Trophoblast cell (in vitro differentiated cells and primary cell): ENCODE results near the gene AVPR1B.

Source experiments
- DNase-seq, 2 donors: peaks; one replicate each; pipeline ENCODE4 v3.0.0-alpha.2; 2016
- H2AFZ ChIP-seq: 2 replicates; pipeline ENCODE4 v1.6.1; 2013; ENCODE audit warnings: low read length, moderate library complexity, mild to moderate bottlenecking; ENCODE audit not compliant: insufficient read depth, poor library complexity
- H2AK5ac ChIP-seq: 2 replicates; pipeline ENCODE4 v1.6.1; 2013; ENCODE audit warnings: mild to moderate bottlenecking, low read length
- H2BK120ac ChIP-seq: 2 replicates; pipeline ENCODE4 v1.6.1; 2013; ENCODE audit warnings: low read length, mild to moderate bottlenecking, moderate library complexity; ENCODE audit not compliant: insufficient read depth, poor library complexity
- H2BK12ac ChIP-seq: 2 replicates; pipeline ENCODE4 v1.6.1; 2013; ENCODE audit warnings: mild to moderate bottlenecking, low read length, moderate library complexity
- H2BK5ac ChIP-seq: 2 replicates; pipeline ENCODE4 v1.6.1; 2013; ENCODE audit warnings: low read length, low read depth, moderate library complexity, mild to moderate bottlenecking; ENCODE audit not compliant: poor library complexity
- H3K14ac ChIP-seq: 2 replicates; pipeline ENCODE4 v1.6.1; 2013; ENCODE audit warnings: mild to moderate bottlenecking, low read length
- H3K18ac ChIP-seq: 2 replicates; pipeline ENCODE4 v1.6.1; 2013; ENCODE audit warnings: mild to moderate bottlenecking, low read length
- H3K23ac ChIP-seq: 2 replicates; pipeline ENCODE4 v1.6.1; 2013; ENCODE audit warnings: low read length
- H3K27ac ChIP-seq: 2 replicates; pipeline ENCODE4 v1.5.1; 2013; ENCODE audit warnings: low read depth, mild to moderate bottlenecking, inconsistent platforms, low read length, moderate library complexity
- H3K27me3 ChIP-seq: 2 replicates; pipeline ENCODE4 v1.6.1; 2013; ENCODE audit warnings: inconsistent platforms, mild to moderate bottlenecking, low read length, moderate library complexity; ENCODE audit not compliant: insufficient read depth
- H3K36me3 ChIP-seq, 2 experiments: 1 replicate in 1 of 2; 2 replicates in 1 of 2; pipeline ENCODE4 v1.6.1; 2013; ENCODE audit warnings: low read length in 2 of 2, mild to moderate bottlenecking in 2 of 2, moderate library complexity in 1 of 2; ENCODE audit not compliant: insufficient read depth in 2 of 2, control insufficient read depth in 1 of 2
- H3K4ac ChIP-seq: 2 replicates; pipeline ENCODE4 v1.6.1; 2013; ENCODE audit warnings: low read depth, mild to moderate bottlenecking, low read length, moderate library complexity
- H3K4me1 ChIP-seq, 2 experiments: 1 replicate in 1 of 2; 2 replicates in 1 of 2; pipeline ENCODE4 v1.6.1; 2013; ENCODE audit warnings: low read length in 2 of 2, mild to moderate bottlenecking in 2 of 2, moderate library complexity in 1 of 2; ENCODE audit not compliant: insufficient read depth in 2 of 2, control insufficient read depth in 1 of 2
- H3K4me2 ChIP-seq: 2 replicates; pipeline ENCODE4 v1.6.1; 2013; ENCODE audit warnings: inconsistent platforms, mild to moderate bottlenecking, low read length, moderate library complexity
- H3K4me3 ChIP-seq: 2 replicates; pipeline ENCODE4 v1.5.1; 2013; ENCODE audit warnings: mild to moderate bottlenecking, low read depth, low read length, inconsistent platforms
- H3K79me1 ChIP-seq: one replicate; pipeline ENCODE4 v1.6.1; 2013; ENCODE audit warnings: low read length
- H3K79me2 ChIP-seq: 2 replicates; pipeline ENCODE4 v1.6.1; 2013; ENCODE audit warnings: low read length, mild to moderate bottlenecking; ENCODE audit not compliant: control insufficient read depth, insufficient read depth, poor library complexity
- H3K9ac ChIP-seq: 2 replicates; pipeline ENCODE4 v1.6.1; 2013; ENCODE audit warnings: mild to moderate bottlenecking, low read length
- H3K9me3 ChIP-seq: 2 replicates; pipeline ENCODE4 v1.6.1; 2013; ENCODE audit warnings: low read depth, mild to moderate bottlenecking, control low read depth, inconsistent platforms, low read length; ENCODE audit not compliant: insufficient read depth
- H4K12ac ChIP-seq: 2 replicates; pipeline ENCODE4 v1.6.1; 2013; ENCODE audit warnings: low read depth, mild to moderate bottlenecking, low read length, moderate library complexity
- H4K8ac ChIP-seq: 2 replicates; pipeline ENCODE4 v1.6.1; 2013; ENCODE audit warnings: low read depth, mild to moderate bottlenecking, low read length, moderate library complexity
- H4K91ac ChIP-seq: one replicate; pipeline ENCODE4 v1.6.1; 2013; ENCODE audit warnings: low read depth, mild to moderate bottlenecking, low read length, moderate library complexity
- WGBS: extraction: QIAGEN DNeasy Blood & Tissue Kit; methylation state at CpG from one replicate; pipeline ENCODE4 v1.1.7; 2013; ENCODE audit warnings: missing lambda C conversion rate; ENCODE audit not compliant: insufficient read length, insufficient coverage; ENCODE audit errors: extremely low coverage; 5-methylcytosine and 5-hydroxymethylcytosine counted together

AVPR1B gene

DNA sequence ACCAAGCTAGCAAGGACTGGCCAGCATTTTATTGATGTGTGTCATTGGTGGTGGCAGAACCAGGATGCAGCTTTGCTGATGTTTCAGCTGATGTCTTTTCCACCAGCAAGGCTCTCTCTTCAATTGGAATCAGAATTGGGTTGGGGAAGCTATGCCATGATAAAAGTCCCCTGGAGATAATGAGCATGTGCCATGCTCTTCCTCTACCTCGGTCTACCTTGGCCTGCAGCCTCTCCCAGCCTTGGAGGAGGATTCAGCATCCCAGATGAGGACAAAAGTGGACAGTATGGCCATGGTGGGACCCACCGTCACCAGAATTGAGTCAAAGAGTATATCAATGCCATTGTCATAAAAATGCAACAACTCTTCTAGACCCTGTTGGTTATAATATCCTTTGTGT lies 8.6 kb downstream of the AVPR1B start:
- Histone ChIP-seq H3K14ac (no peak overlapping the region), H2BK120ac (no peak overlapping the region), H3K79me2 (no peaks in the 10 kb centered on the region), H2BK12ac (no peak overlapping the region), H2AFZ (no peak overlapping the region), H3K79me1 (no peaks in the 10 kb centered on the region), H3K4me1 (peaks cover 4 to 10% of the 10 kb centered on the region in 2 experiments), H3K9me3 (no peaks in the 10 kb centered on the region), H3K36me3 (no peaks in the 10 kb centered on the region), H3K4ac (no peak overlapping the region), H3K4me2 (no peak overlapping the region), H2BK5ac (no peak overlapping the region), H2AK5ac (no peak overlapping the region), H3K18ac (no peak overlapping the region), H4K8ac (no peak overlapping the region), H3K4me3 (no peak overlapping the region), H3K27ac (no peak overlapping the region), H3K23ac (no peak overlapping the region), H3K9ac (no peak overlapping the region), H4K91ac (no peak overlapping the region), H3K27me3 (no peaks in the 10 kb centered on the region), H4K12ac (no peak overlapping the region)
- no CpG with 5 or more reads among the region's 2 CpGs for WGBS
- DNase-seq: no peak

DNA sequence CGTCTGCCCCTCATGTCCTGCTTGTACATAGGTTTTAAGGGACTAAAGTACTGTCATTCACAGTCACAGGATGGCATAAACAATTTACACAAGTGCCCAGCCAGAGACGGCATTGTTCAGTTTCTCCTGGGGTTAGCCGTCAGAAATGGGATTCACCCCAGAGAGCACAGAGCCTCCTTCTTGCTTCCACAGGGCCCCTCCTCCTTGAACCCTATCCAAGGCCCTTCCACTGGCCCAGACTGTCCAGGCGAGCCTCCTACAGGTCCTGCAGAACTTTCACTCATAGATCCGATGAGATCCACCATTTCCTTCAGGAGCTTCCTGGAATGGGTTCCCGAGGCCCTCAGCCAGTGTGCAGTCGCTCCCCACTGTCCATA lies 10.0 kb downstream of the AVPR1B start:
- Histone ChIP-seq H2AFZ (no peak overlapping the region), H3K14ac (no peak overlapping the region), H3K4me1 (peaks cover 4 to 10% of the 10 kb centered on the region in 2 experiments), H3K23ac (no peak overlapping the region), H3K79me1 (no peaks in the 10 kb centered on the region), H3K9ac (no peak overlapping the region), H2BK120ac (no peak overlapping the region), H4K8ac (no peak overlapping the region), H2BK12ac (no peak overlapping the region), H3K79me2 (no peaks in the 10 kb centered on the region), H4K91ac (no peak overlapping the region), H3K4ac (no peak overlapping the region), H3K9me3 (no peaks in the 10 kb centered on the region), H4K12ac (no peak overlapping the region), H3K18ac (no peak overlapping the region), H3K27ac (no peak overlapping the region), H3K4me2 (no peak overlapping the region), H3K27me3 (no peaks in the 10 kb centered on the region), H3K36me3 (no peaks in the 10 kb centered on the region), H2AK5ac (no peak overlapping the region), H3K4me3 (no peak overlapping the region), H2BK5ac (no peak overlapping the region)
- DNase-seq: no peak
- no CpG with 5 or more reads among the region's 7 CpGs for WGBS

DNA sequence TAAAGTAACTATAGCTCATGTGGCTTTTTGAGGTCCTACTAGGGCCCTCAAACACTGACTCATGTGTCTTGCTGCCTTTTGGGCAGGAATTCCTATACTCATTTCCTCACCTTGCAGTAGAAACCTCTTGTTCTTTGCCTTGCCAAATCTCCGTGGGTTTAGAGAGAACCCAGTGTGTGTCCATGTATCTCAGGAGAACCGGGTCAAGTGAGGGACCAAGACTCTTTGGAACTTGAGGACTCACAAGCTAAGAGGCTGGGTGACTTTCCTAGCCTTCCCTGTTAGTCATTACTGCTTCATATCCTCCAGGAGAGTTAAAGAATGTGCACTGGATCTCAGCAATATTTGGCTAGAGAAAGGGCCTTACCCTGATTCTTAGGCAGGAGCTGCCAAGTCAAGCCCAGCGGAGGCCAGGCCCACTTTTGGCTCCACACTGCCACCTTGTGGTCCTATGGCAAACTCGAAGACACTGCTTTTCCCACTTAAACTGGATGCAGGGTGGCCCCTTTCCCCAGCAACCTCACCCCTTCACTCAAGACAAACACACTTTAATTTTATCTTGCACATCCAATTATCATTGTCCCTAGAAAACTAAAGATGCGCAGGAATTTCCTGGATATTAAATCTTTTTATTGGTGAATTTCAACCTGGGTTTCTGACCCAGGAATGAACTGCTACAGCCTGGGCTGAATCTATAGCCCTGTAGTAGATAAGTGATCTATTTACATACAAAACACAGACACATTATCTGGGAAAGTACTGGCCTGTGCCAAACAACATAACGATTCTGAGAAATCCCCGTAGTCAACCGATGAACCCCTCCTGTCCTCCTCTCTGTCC lies 10.6 kb downstream of the AVPR1B start:
- H3K9me3 ChIP-seq: no peaks in the 10 kb centered on the region
- no peak overlapping the region for H3K4ac ChIP-seq
- H3K14ac ChIP-seq: no peak overlapping the region
- H2BK12ac ChIP-seq: peak overlapping the region; percentile 42
- no peak overlapping the region for H3K23ac ChIP-seq
- H3K4me1 ChIP-seq: peaks cover 4 to 10% of the 10 kb centered on the region in 2 experiments
- H3K27ac ChIP-seq: no peak overlapping the region
- no peaks in the 10 kb centered on the region for H3K79me2 ChIP-seq
- no peaks in the 10 kb centered on the region for H3K79me1 ChIP-seq
- no peak overlapping the region for H2AFZ ChIP-seq
- H3K36me3 ChIP-seq: no peaks in the 10 kb centered on the region
- peak overlapping the region; percentile 75 for H2BK120ac ChIP-seq
- peak overlapping the region; percentile 16 for H2BK5ac ChIP-seq
- peak overlapping the region; percentile 18 for H2AK5ac ChIP-seq
- H3K27me3 ChIP-seq: no peaks in the 10 kb centered on the region
- no CpG with 5 or more reads among the region's 8 CpGs for WGBS
- no peak overlapping the region for H3K18ac ChIP-seq
- no peak overlapping the region for H3K9ac ChIP-seq
- no peak overlapping the region for H4K12ac ChIP-seq
- no peak overlapping the region for H3K4me3 ChIP-seq
- DNase-seq: peak; percentile 82 to 94
- peak overlapping the region; percentile 31 for H4K91ac ChIP-seq
- no peak overlapping the region for H3K4me2 ChIP-seq
- no peak overlapping the region for H4K8ac ChIP-seq

DNA sequence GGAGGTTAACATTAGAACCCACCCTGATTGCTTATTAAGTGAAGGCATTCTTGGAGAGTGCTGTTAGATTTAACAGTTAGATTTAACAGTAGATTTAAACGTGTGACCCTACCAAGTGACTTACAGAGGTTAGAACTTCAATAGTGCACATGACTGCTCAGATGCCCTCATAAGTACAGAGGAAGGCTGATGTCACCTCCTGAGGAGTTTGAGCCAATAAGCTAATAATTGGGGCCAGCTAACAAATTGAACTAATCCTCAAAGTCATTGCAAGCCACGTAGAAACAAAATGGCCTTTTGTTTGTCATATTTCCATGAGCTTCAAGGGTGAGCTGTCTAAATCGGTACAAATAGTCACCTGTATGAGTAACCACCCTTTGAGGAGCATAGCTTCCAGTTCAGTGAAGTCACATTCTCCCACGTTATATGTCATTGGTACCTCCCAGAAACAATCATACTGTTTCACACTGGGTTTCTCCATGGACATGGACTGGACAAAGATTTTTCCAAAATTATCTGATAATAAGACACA lies 11.7 kb downstream of the AVPR1B start:
- no peaks in the 10 kb centered on the region for H3K9me3 ChIP-seq
- no peak overlapping the region for H3K18ac ChIP-seq
- no peak overlapping the region for H3K4ac ChIP-seq
- peaks cover 7 to 17% of the 10 kb centered on the region in 2 experiments for H3K4me1 ChIP-seq
- H3K27ac ChIP-seq: no peak overlapping the region
- H2BK5ac ChIP-seq: no peak overlapping the region
- no peak overlapping the region for H2AK5ac ChIP-seq
- no peak overlapping the region for H2BK120ac ChIP-seq
- H3K23ac ChIP-seq: no peak overlapping the region
- H4K91ac ChIP-seq: no peak overlapping the region
- H3K79me1 ChIP-seq: no peaks in the 10 kb centered on the region
- no peak overlapping the region for H3K4me2 ChIP-seq
- H2BK12ac ChIP-seq: no peak overlapping the region
- no peaks in the 10 kb centered on the region for H3K36me3 ChIP-seq
- no peak overlapping the region for H3K14ac ChIP-seq
- no peak overlapping the region for H2AFZ ChIP-seq
- no peak for DNase-seq
- no peaks in the 10 kb centered on the region for H3K27me3 ChIP-seq
- H3K4me3 ChIP-seq: no peak overlapping the region
- no CpG with 5 or more reads among the region's 4 CpGs for WGBS
- no peaks in the 10 kb centered on the region for H3K79me2 ChIP-seq
- no peak overlapping the region for H4K12ac ChIP-seq
- no peak overlapping the region for H3K9ac ChIP-seq
- H4K8ac ChIP-seq: no peak overlapping the region
